GM21515 (cell line): Measurements from ENCODE around the gene MARCKS.

Source experiments
- ATAC-seq: cut with Tn5 transposase; IDR thresholded peaks from one replicate; pipeline ENCODE4 v1.9.1; 2021; ENCODE audit not compliant: unreplicated experiment

Gene MARCKS

GRCh38 chr6:113848811-113849210 is 8.3 kb upstream of the MARCKS start:
- no peak for ATAC-seq

- ATAC-seq, result no peak
Measured at GRCh38 chr6:113853252-113853651, 3.9 kb upstream of the MARCKS start.

- ATAC-seq, result no peak
Measured at GRCh38 chr6:113854531-113855499, 2.3 kb upstream of the MARCKS start.

GRCh38 chr6:113855500-113856374 is 1.4 kb upstream of the MARCKS start:
- no peak for ATAC-seq

- ATAC-seq, result no peak
Measured at GRCh38 chr6:113856375-113856624, 845 bp upstream of the MARCKS start.

GRCh38 chr6:113857556-113858479 is 673 bp downstream of the MARCKS start:
- ATAC-seq, result no peak

- ATAC-seq, result peak; percentile 79
Measured at GRCh38 chr6:113858480-113859348, 1.6 kb downstream of the MARCKS start.

- ATAC-seq, result no peak
Measured at GRCh38 chr6:113859349-113860180, 2.4 kb downstream of the MARCKS start.

- ATAC-seq, result no peak
Measured at GRCh38 chr6:113860181-113860955, 3.2 kb downstream of the MARCKS start.

- no peak for ATAC-seq
Measured at GRCh38 chr6:113862112-113862511, 5.0 kb downstream of the MARCKS start.

- no peak for ATAC-seq
Measured at GRCh38 chr6:113870917-113871316, 13.8 kb downstream of the MARCKS start.

GRCh38 chr6:113871975-113872374 is 14.8 kb downstream of the MARCKS start:
- no peak for ATAC-seq

- peak; percentile 85 for ATAC-seq
Measured at GRCh38 chr6:113873043-113873667, 16.0 kb downstream of the MARCKS start.

- no peak for ATAC-seq
Measured at GRCh38 chr6:113875470-113875869, 18.3 kb downstream of the MARCKS start.

- no peak for ATAC-seq
Measured at GRCh38 chr6:113876695-113877094, 19.6 kb downstream of the MARCKS start.

- peak; percentile 100 for ATAC-seq
Measured at GRCh38 chr6:113879186-113880096, 22.3 kb downstream of the MARCKS start.

GRCh38 chr6:113881478-113881980 is 24.4 kb downstream of the MARCKS start:
- ATAC-seq, result no peak
